Parathyroid adenoma (tissue), 2 donors: ENCODE data around the gene NACC1.

Source experiments
- H2AFZ ChIP-seq: fragments of 300-600 bp; sonication (generic); one replicate; pipeline ENCODE4 v1.7.0; 2017; ENCODE audit warnings: antibody characterized with exemption, mild to moderate bottlenecking
- H3K27ac ChIP-seq: fragments of 300-600 bp; sonication (generic); one replicate; pipeline ENCODE4 v1.7.0; 2017
- H3K27me3 ChIP-seq: fragments of 300-600 bp; sonication (generic); one replicate; pipeline ENCODE4 v1.7.0; 2017; ENCODE audit warnings: low read length; ENCODE audit not compliant: control insufficient read depth, insufficient read depth
- H3K36me3 ChIP-seq: fragments of 300-600 bp; sonication (generic); one replicate; pipeline ENCODE4 v1.7.0; 2017; ENCODE audit warnings: low read length; ENCODE audit not compliant: control insufficient read depth, insufficient read depth
- H3K4me1 ChIP-seq: fragments of 300-600 bp; sonication (generic); one replicate; pipeline ENCODE4 v1.7.0; 2017; ENCODE audit warnings: control low read depth
- H3K4me2 ChIP-seq: fragments of 300-600 bp; sonication (generic); one replicate; pipeline ENCODE4 v1.7.0; 2017; ENCODE audit warnings: low read length
- H3K4me3 ChIP-seq: fragments of 300-600 bp; sonication (generic); one replicate; pipeline ENCODE4 v1.7.0; 2017; ENCODE audit warnings: low read depth, low read length
- H3K79me2 ChIP-seq: fragments of 300-600 bp; sonication (generic); one replicate; pipeline ENCODE4 v1.7.0; 2017; ENCODE audit warnings: control low read depth
- H3K9ac ChIP-seq: fragments of 300-600 bp; sonication (generic); one replicate; pipeline ENCODE4 v1.7.0; 2017; ENCODE audit warnings: mild to moderate bottlenecking
- H3K9me3 ChIP-seq: fragments of 300-600 bp; sonication (generic); one replicate; pipeline ENCODE4 v1.7.0; 2017; ENCODE audit warnings: low read length; ENCODE audit not compliant: control insufficient read depth
- CTCF ChIP-seq: fragments of 300-600 bp; sonication (generic); IDR thresholded peaks from one replicate; pipeline ENCODE4 v1.7.0; 2017; ENCODE audit warnings: antibody characterized with exemption, mild to moderate bottlenecking
- donor health status: primary hyperparathyroidism.

The NACC1 gene

DNA sequence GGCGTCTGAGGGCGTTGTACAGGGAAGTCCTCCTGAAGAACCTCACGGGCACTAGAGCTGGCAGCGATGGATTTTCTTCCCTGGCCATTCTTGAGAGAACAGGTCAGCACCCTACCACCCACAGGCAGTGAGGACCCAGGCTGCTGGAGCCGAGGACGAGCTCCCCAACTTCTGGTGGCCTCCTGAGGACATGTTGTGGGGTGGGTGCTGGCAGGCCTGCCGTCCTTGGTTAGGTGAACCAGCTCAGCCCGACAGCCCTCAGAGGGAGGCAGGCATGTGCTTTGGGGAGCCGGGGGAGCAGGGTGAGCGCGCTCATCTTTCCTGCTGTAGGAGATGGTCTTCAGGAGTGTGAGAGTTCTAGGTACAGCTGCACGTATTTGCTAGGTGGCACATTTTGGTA is 30.8 kb upstream of the NACC1 start:
- Histone ChIP-seq H3K27ac (no peak overlapping the region), H3K4me1 (no peaks in the 10 kb centered on the region), H3K79me2 (no peaks in the 10 kb centered on the region), H3K9me3 (no peaks in the 10 kb centered on the region), H3K4me2 (no peak overlapping the region), H3K36me3 (no peaks in the 10 kb centered on the region), H3K27me3 (no peaks in the 10 kb centered on the region), H3K9ac (no peak overlapping the region), H3K4me3 (no peak overlapping the region), H2AFZ (no peak overlapping the region)
- TF ChIP-seq CTCF, result no peak

DNA sequence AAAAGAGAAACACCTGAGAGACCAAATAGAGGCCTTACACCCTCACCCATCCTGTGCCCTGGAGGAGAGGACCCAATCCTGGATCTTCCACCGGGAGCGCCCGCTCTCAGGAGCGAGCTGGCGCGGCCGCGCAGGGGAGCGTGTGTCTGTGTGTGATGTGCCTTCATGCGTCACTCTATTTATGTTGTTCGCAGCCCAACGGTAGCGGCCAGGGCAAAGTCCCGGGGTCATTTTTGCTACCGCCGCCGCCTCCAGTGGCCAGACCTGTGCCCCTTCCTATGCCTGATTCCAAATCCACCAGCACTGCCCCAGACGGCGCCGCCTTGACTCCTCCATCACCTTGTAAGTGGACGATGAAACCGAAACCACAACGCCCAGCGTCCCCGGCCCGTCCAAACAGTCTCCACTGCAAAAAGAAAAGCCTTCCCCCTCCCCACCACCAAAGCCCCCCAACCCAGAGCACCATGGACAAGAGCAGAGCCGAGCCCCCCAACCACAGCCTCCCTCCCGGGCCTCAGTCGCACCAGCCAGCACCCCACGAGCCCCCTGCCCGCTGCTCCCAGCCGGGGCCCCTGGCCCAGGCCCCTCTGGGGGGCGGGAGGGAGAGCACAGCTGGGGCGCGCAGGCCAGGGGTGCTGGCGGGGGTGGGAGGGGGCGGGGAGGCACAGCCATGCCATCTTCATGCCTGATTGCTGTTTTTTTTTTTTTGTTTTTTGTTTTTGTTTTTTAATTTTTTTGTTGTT is 30.1 kb upstream of the NACC1 start:
- Histone ChIP-seq H3K27ac (no peak overlapping the region), H3K27me3 (no peaks in the 10 kb centered on the region), H3K4me2 (no peak overlapping the region), H3K4me3 (no peak overlapping the region), H3K9me3 (no peaks in the 10 kb centered on the region), H3K4me1 (no peaks in the 10 kb centered on the region), H3K36me3 (no peaks in the 10 kb centered on the region), H3K79me2 (no peaks in the 10 kb centered on the region), H2AFZ (no peak overlapping the region), H3K9ac (no peak overlapping the region)
- no peak for TF ChIP-seq CTCF

DNA sequence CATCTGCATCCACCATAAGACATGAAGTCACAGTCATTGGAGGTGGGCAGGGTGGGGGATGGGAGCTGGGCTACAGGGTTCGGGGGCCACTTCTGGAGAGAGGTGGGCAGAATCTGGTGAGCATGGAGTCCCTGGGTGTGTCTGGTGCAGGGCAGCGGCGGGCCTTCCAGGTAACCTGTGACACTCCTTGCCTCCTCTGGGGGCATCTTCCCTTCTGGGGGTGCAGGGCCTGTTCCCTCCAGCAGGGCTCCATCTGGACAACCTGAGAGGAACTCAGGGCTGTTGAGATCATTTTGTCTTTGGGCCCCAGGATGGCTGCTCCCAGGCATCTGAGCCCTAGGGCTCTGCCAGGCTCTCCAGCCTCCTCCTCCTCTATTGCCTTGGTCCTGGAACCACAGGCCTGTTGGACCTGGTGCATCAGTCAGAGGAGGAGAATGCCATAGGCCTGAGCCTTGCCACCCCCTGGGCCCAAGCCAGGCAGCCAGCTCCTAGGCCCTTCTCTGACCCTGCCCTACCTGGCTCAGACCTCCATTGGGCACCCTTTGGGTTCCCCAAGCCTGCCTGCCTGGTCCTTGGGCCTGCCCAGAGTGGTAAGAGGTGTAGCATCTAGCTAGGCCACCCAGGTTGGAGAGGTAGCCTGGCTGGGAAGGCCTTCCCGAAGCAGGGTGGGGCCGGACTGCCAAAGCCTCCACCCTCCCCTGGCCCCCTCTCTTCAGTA is 28.8 kb upstream of the NACC1 start:
- no peaks in the 10 kb centered on the region for H3K4me1 ChIP-seq
- H3K27ac ChIP-seq, result no peak overlapping the region
- H2AFZ ChIP-seq, result no peak overlapping the region
- no peaks in the 10 kb centered on the region for H3K36me3 ChIP-seq
- H3K79me2 ChIP-seq, result no peaks in the 10 kb centered on the region
- no peaks in the 10 kb centered on the region for H3K9me3 ChIP-seq
- no peak for TF ChIP-seq CTCF
- H3K4me3 ChIP-seq, result no peak overlapping the region
- H3K27me3 ChIP-seq, result no peaks in the 10 kb centered on the region
- no peak overlapping the region for H3K4me2 ChIP-seq
- no peak overlapping the region for H3K9ac ChIP-seq

- Histone ChIP-seq H3K4me3 (no peak overlapping the region), H3K79me2 (no peaks in the 10 kb centered on the region), H3K27me3 (no peaks in the 10 kb centered on the region), H3K4me2 (no peak overlapping the region), H3K27ac (no peak overlapping the region), H3K9me3 (no peaks in the 10 kb centered on the region), H3K9ac (no peak overlapping the region), H3K4me1 (no peaks in the 10 kb centered on the region), H3K36me3 (no peaks in the 10 kb centered on the region), H2AFZ (no peak overlapping the region)
- TF ChIP-seq CTCF, result no peak
Measured at GRCh38 chr19:13089857-13090507, 28.1 kb upstream of the NACC1 start.
